Endometrial microvascular endothelial cells (primary cell): ENCODE data around the gene TAP2. TPM values are rescaled to one million over a fixed set of nuclear protein-coding genes. Genes with fewer than 3 reads are reported as not detected.
"Not testable (repeated sequence)": the region's sequence is repeated elsewhere in the genome, so short reads cannot be mapped to it uniquely, and the experiment has no call there.

ENCODE experiments used
- in situ Hi-C: cut with HindIII; loops from 2 replicates; pipeline ENCODE4 v1.10.0; 2017; ENCODE audit warnings: low sequenced_read_pairs, low pct_unique_long_range_greater_than_20kb; ENCODE audit errors: inconsistent ontology term
- total RNA-seq: library from RNA; depleted of rRNA; stranded (reverse); fragments of >200 nt; gene quantifications from one replicate; pipeline ENCODE4 v1.2.3, GENCODE V29; 2015; ENCODE audit errors: inconsistent ontology term

Gene TAP2
- total RNA-seq, 1 donor from 2014 or later = 27.4 TPM

DNA sequence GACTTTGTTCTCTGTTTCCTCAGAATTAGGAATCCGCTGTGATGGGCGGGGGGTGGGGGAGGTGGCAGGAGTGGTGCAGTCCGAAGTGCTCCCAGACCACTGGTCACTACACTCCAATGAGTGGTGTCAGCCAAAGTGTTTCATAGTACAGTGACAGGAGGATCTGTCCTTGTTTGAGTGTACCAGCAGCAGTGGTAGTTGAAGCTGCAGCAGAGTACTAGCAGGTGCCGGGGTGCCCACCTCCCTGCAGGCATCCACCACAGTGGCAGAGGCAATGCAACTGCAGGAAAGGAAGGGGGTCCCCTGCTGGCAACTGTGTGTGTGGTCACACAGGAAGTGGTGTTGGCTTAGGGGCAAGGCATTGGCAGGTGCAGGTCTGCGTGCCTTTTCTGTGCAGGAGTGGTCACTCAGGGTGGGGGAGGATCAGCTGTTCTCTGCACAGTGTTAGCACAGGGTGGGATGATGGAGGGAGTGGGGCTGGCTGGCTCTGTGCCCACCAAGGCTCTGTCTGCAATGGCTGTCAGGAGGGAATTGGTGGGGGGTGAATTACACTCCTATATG, 31.4 kb downstream of the TAP2 start:
- in situ Hi-C loops = no loop called here

DNA sequence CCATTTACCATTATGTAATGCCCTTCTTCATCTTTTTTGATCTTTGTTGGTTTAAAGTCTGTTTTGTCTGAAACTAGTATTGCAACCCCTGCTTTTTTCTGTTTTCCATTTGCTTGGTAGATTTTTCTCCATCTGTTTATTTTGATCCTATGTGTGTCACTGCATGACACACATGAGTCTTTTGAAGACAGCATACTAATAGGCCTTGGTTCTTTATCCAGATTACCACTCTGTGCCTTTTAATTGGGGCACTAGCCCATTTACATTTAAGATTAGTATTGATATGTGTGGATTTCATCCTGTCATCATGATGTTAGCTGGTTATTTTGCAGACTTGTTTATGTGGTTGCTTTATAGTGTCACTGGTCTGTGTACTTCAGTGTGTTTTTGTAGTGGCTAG, 33.1 kb downstream of the TAP2 start:
- in situ Hi-C loops = not testable (repeated sequence)

DNA sequence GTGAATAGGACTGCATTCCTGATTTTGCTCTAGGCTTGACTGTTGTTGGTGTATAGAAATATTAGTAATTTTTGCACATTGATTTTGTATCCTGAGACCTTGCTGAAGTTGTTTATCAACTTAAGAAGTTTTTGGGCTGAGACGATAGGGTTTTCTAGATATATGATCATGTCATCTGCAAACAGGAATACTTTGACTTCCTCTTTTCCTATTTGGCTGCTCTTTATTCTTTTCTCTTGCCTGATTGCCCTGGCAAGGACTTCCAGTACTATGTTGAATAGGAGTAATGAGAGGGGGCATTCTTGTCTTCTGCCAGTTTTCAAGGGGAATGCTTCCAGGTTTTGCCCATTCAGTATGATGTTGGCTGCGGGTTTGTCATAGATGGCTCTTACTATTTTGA, 35.1 kb downstream of the TAP2 start:
- in situ Hi-C loops = no loop called here

DNA sequence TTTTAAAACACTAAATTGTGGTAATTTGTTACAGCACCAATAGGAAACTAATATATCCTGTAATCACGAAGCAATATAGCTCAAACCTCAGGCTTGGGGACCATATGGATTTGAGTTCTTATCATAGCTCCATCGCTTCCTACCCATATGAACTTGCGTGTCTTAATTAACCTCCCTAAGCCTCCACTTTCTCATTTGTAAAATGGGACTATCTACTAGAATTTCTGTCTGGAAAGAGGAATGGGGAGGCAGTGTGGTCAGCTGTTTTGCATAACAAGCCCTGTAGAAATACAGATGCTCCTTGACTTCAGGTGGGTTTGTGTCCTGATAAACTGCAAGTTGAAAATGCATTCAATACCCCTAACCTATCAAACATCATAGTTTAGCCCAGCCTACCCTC, 38.8 kb downstream of the TAP2 start:
- in situ Hi-C loops = no loop called here

DNA sequence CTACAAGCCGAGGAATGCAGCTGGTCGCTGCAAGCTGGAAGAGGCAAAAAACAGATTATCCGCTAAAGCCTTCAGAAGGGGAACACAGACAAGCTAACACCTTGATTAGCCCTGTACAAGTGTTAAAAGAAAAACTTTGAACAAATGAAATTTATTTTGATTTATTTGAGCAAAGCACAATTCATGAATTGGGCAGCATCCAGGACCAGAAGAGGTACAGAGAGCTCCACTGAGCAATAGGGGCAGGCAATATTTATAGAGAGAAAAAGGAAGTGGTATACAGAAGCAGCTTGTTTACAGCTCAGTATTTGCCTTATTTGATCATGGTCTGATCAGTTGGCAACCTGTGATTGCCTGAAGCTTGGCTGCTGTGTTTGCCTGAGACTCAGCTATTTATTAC, 39.4 kb downstream of the TAP2 start:
- in situ Hi-C loops = no loop called here

DNA sequence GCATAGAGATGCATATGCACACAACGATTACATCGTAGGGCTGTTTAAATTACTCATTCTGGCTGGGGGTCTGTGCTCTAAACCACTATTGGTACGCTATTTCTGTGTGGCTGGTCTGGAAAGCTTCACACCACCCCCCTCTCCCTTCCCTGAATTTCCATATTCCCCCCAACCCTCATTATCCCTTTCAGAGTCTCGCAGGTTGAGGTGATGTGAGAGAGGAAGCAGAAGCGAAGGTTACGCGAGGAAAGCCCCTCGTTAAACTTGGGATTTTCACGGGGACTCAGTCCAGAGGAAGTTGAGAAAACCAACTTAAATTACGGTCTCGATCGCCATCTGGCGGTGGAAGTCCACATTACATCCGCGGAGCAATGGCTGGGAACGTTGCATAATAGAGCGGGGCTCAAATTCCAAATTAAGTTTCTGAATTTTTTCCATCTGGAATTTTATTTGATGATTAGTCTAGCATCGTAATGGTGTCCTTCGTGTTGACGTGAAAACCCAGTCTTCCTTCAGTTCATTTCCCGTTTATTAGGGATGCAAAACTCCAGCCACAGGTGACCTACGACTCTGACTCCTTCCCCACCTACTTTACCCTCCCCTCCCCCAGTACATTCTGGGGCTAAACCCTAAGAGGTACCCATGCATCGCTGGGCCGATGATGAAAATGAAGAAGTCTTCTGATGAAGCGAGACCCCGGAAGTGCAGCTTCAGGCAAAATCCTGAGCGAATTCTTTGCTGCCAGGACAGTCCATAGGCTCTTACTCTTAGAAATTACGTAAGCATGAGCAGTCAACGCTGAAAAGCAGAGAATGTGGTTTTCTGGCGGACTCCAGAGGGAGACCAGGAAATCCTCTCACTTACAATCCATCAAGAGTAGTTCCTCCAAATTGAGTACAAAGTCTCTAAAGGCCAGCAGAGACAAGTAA, 41.4 kb downstream of the TAP2 start:
- in situ Hi-C loops = no loop called here

DNA sequence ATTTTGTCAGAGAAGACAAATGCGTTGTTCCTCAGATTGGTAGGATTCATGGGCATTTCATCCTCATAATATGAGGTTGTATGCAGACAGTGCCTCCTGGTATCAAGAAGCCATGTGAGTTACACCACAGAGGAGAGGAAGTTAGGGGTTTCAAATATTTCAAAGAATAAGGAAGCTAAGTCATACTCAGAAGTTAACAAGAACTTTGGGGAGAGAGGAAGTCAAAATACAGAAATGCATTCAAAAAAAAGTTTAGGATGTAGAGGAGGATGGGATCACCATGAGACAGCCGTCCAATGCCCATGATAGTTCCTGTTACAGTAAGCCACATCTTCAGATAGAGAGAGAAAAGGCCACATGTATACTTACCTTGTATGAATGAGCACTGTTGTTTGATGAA, 44.0 kb downstream of the TAP2 start:
- in situ Hi-C loops = no loop called here

DNA sequence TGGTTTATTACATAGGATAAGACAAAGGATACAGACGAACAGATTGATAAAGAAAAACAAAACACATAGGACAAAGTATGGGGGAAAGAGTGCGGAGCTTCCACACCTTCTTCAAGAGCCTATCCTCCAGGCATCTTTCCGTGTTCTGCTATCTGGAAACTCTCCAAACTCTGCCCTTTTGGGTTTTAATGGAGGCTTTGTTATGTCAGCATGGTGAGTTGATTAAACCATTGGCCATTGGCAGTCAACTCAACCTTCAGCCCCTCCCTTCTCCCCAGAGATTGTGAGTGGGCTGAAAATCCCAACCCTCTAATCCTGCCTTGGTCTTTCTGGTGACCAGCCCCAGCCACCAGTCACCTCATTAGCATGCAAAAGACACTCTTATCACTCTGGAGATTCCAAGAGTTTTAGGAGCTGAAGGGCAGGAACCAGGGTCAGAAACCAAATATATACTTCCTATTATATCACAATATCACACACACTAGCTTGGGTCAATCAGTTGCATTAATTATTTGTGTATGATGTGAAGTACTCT, 45.6 kb downstream of the TAP2 start:
- in situ Hi-C loops = no loop called here

DNA sequence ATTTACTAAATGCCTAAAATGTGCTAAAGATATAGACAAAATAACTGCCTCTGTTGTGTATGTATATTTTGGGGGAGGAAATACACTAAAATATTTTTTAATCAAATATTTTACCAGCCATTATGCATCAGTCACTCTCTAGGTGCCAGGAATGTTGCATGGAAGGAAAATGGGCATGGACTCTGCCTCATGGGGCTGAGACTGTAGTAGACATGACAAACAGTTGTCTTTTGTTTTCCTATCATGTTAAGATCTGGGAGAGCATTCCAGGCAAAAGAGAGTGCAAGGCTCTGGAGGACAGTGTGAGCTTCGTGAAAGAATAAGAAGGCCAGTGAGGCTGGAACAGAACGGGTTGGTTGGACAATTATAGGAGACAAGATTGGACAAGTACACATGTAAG, 48.2 kb downstream of the TAP2 start:
- in situ Hi-C loops = no loop called here

Other genes with a start within 250 kb of the TAP2 start
- gene HLA-DRB1, start 248.9 kb downstream of the TAP2 start, total RNA-seq = 28.9 TPM
- gene HLA-DQA1, start 201.3 kb downstream of the TAP2 start, total RNA-seq = not detected
- gene HLA-DQB1, start 172.1 kb downstream of the TAP2 start, total RNA-seq = not detected
- not detected for gene HLA-DQA2, start 97.3 kb downstream of the TAP2 start, total RNA-seq
- not detected for gene HLA-DQB2, start 75.2 kb downstream of the TAP2 start, total RNA-seq
- 1.0 TPM for gene HLA-DOB, start 21.7 kb downstream of the TAP2 start, total RNA-seq
- 106 TPM for gene PSMB8, start 5.3 kb upstream of the TAP2 start, total RNA-seq
- gene TAP1, start 15.0 kb upstream of the TAP2 start, total RNA-seq = 106 TPM
- gene PSMB9, start 15.5 kb upstream of the TAP2 start, total RNA-seq = 97.9 TPM
- 3.3 TPM for gene HLA-DMB, start 102.3 kb upstream of the TAP2 start, total RNA-seq
- 7.3 TPM for gene HLA-DMA, start 114.4 kb upstream of the TAP2 start, total RNA-seq
- 105 TPM for gene BRD2, start 129.9 kb upstream of the TAP2 start, total RNA-seq
- not detected for gene HLA-DOA, start 170.9 kb upstream of the TAP2 start, total RNA-seq
- 8.6 TPM for gene HLA-DPA1, start 234.9 kb upstream of the TAP2 start, total RNA-seq
- gene HLA-DPB1, start 237.3 kb upstream of the TAP2 start, total RNA-seq = 36.7 TPM